Posterior vena cava (tissue), 2 donors: Measurements from ENCODE around the gene GNA14. TPM values are rescaled to one million over a fixed set of nuclear protein-coding genes. Genes with fewer than 3 reads are reported as not detected.

ENCODE experiments used
- DNase-seq: peaks from one replicate; pipeline ENCODE4 v3.0.0-alpha.2; 2020; ENCODE audit warnings: low spot score
- intact Hi-C, 2 donors: fragments of 100-400 bp; cut with DNase I; formaldehyde crosslinking; loops; one replicate each; pipeline versions ENCODE4 v1.14.1 to v1.14.2; 2022 to 2023
- total RNA-seq, 2 donors: library from RNA; stranded (reverse); fragmentation: NEBNext Ultra II Directional; extraction: Animal tissue kit (Norgen Biotek cat#: 25700); gene quantifications; one replicate each; pipeline ENCODE4 v1.2.1, GENCODE V29; 2021
- donor health status: DM: yes; HTN: yes; CAD: no.
- donor health status: DM: yes; HTN: yes; CAD: no.

GNA14 gene
- total RNA-seq, 2 donors from 2014 or later, result 5.2 to 6.0 TPM

- DNase-seq, result no peak
Observed at GRCh38 chr9:77391834-77392233, 256.3 kb downstream of the GNA14 start.

GRCh38 chr9:77386187-77386586 is 261.9 kb downstream of the GNA14 start:
- intact Hi-C loops, result no loop called here

More at GRCh38 chr9:77391834-77392233, 256.3 kb downstream of the GNA14 start:
- intact Hi-C loops, result no loop called here

DNA sequence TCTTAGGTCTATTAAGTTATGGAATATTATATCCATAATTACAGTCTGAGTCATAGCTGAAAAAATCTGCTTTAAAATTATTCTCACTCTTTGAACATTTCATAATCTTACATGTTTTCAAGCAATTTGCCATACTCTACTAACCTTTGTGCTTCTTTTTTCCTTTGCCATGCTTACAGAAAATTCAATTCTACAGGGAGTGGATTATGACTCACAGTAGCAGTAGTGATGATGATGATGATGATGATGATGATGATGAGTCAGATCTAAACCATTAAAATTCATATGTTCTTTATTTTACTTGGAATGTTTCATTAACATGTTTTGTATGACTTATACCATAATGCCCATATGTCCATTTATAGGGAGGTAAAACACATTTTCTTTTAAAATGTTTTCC is 263.7 kb downstream of the GNA14 start:
- intact Hi-C loops, result no loop called here
- DNase-seq, result no peak

More at GRCh38 chr9:77386187-77386586, 261.9 kb downstream of the GNA14 start:
- DNase-seq, result no peak

- intact Hi-C loops, result no loop called here
- no peak for DNase-seq
Observed at GRCh38 chr9:77375956-77376532, 272.1 kb downstream of the GNA14 start.

DNA sequence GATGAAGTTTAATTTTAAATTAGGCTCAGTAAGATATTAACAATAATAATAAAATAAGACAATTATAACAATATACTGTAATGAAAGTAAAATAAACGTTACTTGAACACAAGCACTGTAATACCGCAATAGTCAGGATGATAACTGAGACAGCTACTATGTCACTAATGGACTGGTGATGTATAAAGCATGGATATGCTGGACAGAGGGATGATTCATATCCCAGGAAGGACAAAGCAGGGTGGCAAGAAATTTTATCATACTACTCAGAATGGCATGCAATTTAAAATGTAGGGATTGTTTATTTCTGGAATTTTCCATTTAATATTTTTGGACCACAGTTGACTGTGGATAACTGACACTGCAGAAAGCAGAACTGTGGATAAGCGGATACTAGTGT is 273.9 kb downstream of the GNA14 start:
- DNase-seq, result no peak
- intact Hi-C loops, result no loop called here
